Left lung (tissue), 10 donors: Measurements from ENCODE around the gene ANKRD13D. TPM values are rescaled to one million over a fixed set of nuclear protein-coding genes. Genes with fewer than 3 reads are reported as not detected.
A peak's percentile ranks its signal among the peaks of the same experiment; 100 is the strongest.

ENCODE experiments used
- ATAC-seq: fragments of 200-7000 bp; cut with Tn5 transposase; one replicate; pipeline ENCODE4 v1.9.1; 2020; ENCODE audit warnings: moderate library complexity
- DNase-seq, 4 donors: peaks; one replicate each; pipeline ENCODE4 v3.0.0-alpha.2; 2013 to 2020
- H3K27ac ChIP-seq, 2 donors: fragments of 200-600 bp; sonication (generic) in 1 of 2; one replicate each; pipeline versions ENCODE4 v1.5.0 to v1.8.0; 2020 to 2021
- H3K27me3 ChIP-seq, 2 donors: fragments of 200-600 bp; sonication (generic) in 1 of 2; one replicate each; pipeline versions ENCODE4 v1.5.0 to v1.8.0; 2020 to 2021
- H3K36me3 ChIP-seq, 2 donors: fragments of 200-600 bp; sonication (generic) in 1 of 2; one replicate each; pipeline versions ENCODE4 v1.5.0 to v1.8.0; 2020 to 2021
- H3K4me1 ChIP-seq, 2 donors: fragments of 200-600 bp; one replicate each; pipeline ENCODE4 v1.8.0; 2021
- H3K4me3 ChIP-seq, 2 donors: fragments of 200-600 bp; sonication (generic) in 1 of 2; one replicate each; pipeline versions ENCODE4 v1.5.0 to v1.8.0; 2020 to 2021; ENCODE audit warnings: mild to moderate bottlenecking in 1 of 2
- H3K9me3 ChIP-seq, 2 donors: fragments of 200-600 bp; sonication (generic) in 1 of 2; one replicate each; pipeline versions ENCODE4 v1.5.0 to v1.8.0; 2020 to 2021
- intact Hi-C, 2 donors: fragments of 100-400 bp; cut with DNase I; formaldehyde crosslinking; loops; one replicate each; pipeline versions ENCODE4 v1.11.2 to v1.14.2; 2022
- polyA plus RNA-seq, 6 donors: library from polyadenylated mRNA; unstranded; fragments of 120-200 nt; gene quantifications; one replicate each; pipeline ENCODE4 v1.2.1, GENCODE V29; 2013; ENCODE audit not compliant: insufficient read length in 6 of 6
- total RNA-seq, 2 donors: library from RNA; stranded (reverse); fragmentation: NEBNext Ultra II Directional; extraction: Animal tissue kit (Norgen Biotek cat#: 25700); gene quantifications; one replicate each; pipeline ENCODE4 v1.2.1, GENCODE V29; 2021
- TF ChIP-seq, protein P1 (sequence below), 2 donors: fragments of 200-600 bp; sonication (generic) in 1 of 2; IDR thresholded peaks; one replicate each; pipeline versions ENCODE4 v1.5.0 to v1.8.0; 2021; ENCODE audit warnings: antibody characterized with exemption in 2 of 2
- donor health status: DM: no; HTN: yes; CAD: no.
- donor health status: DM: no; HTN: no; CAD: no.

The ANKRD13D gene
- total and polyA plus RNA-seq, 8 donors: 34.5 to 81.2 (median 50.3) TPM

DNA sequence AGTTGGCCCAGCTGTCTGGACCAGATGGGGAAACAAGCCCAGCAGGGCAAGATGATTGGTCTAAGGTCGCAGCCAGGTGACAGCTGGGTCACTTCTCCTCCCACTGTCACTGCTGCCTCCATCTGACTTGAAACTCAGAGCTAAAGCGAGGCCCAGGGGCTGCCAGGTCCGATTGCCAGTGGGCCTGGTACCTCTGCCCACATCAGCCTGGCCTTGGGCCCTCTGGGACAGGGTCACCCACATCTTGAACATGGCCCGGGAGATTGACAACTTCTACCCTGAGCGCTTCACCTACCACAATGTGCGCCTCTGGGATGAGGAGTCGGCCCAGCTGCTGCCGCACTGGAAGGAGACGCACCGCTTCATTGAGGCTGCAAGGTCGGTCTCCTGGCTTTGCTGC, 20.1 kb downstream of the ANKRD13D start:
- H3K4me3 ChIP-seq: no peak overlapping the region
- DNase-seq: peak in 1 of 4 donors; percentile 49
- intact Hi-C loops: no loop called here
- H3K27me3 ChIP-seq: no peaks in the 10 kb centered on the region
- ATAC-seq: no peak
- TF ChIP-seq, protein P1, sequence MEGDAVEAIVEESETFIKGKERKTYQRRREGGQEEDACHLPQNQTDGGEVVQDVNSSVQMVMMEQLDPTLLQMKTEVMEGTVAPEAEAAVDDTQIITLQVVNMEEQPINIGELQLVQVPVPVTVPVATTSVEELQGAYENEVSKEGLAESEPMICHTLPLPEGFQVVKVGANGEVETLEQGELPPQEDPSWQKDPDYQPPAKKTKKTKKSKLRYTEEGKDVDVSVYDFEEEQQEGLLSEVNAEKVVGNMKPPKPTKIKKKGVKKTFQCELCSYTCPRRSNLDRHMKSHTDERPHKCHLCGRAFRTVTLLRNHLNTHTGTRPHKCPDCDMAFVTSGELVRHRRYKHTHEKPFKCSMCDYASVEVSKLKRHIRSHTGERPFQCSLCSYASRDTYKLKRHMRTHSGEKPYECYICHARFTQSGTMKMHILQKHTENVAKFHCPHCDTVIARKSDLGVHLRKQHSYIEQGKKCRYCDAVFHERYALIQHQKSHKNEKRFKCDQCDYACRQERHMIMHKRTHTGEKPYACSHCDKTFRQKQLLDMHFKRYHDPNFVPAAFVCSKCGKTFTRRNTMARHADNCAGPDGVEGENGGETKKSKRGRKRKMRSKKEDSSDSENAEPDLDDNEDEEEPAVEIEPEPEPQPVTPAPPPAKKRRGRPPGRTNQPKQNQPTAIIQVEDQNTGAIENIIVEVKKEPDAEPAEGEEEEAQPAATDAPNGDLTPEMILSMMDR (IDR thresholded peaks at IDR 0.05): no peak
- H3K4me1 ChIP-seq: peaks cover 0 to 37% of the 10 kb centered on the region in 2 donors
- H3K36me3 ChIP-seq: peaks cover 0 to 50% of the 10 kb centered on the region in 2 donors
- no peak overlapping the region for H3K27ac ChIP-seq
- no peaks in the 10 kb centered on the region for H3K9me3 ChIP-seq

DNA sequence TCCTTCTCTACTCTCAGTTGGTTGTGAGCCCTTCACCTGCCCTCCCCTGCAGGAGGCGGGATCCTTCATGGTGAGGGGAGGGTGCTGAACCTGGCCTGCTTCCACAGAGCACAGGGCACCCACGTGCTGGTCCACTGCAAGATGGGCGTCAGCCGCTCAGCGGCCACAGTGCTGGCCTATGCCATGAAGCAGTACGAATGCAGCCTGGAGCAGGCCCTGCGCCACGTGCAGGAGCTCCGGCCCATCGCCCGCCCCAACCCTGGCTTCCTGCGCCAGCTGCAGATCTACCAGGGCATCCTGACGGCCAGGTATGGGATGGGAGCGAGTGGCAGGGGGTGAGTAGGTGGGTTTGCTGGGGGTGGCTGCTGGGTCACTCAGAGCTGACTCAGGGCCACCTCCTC, 20.6 kb downstream of the ANKRD13D start:
- no peaks in the 10 kb centered on the region for H3K27me3 ChIP-seq
- peaks cover 0 to 50% of the 10 kb centered on the region in 2 donors for H3K36me3 ChIP-seq
- DNase-seq (peak in 1 of 4 donors; percentile 57), ATAC-seq (no peak)
- no peak overlapping the region for H3K27ac ChIP-seq
- intact Hi-C loops: no loop called here
- H3K4me1 ChIP-seq: peaks cover 0 to 32% of the 10 kb centered on the region in 2 donors
- H3K9me3 ChIP-seq: no peaks in the 10 kb centered on the region
- TF ChIP-seq, protein P1 (IDR thresholded peaks at IDR 0.05): no peak
- no peak overlapping the region for H3K4me3 ChIP-seq

DNA sequence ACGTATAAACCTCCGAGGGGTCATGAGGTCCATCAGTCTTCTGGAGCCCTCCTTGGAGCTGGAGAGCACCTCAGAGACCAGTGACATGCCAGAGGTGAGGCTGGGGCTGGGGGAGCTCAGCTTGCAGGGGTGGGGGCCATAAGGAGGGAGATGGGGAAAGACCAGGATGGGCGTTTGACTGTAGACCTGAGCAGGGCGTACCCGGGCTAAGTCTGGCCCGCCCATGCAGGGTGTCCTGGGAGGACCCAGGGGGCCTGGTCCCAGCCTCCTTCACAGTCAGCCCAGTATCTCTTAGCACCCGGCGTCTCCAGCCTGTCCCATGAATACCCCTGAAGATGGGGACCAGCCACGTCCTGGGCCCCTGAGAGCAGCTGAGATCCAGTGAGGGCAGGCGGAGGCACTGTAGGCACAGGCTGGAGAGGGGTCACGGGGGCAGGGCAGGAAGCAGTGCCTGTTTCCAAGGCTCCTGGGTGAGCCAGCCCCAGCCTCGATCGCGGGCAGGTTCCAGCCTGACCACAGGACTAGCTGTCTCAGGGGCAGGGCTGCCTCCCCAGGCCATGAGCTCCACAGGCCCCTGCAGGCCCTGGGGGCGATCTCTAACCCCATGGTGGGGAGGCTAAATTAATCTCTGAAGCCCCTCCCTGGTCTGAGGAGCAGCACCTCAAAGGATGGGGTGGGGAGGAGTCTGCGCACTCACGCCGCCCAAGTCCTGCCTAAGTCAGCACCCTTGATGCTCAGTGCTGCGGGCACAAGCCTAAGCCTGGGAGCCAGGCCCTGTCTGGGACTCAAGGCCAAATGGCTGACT, 21.3 kb downstream of the ANKRD13D start:
- peak in 1 of 4 donors; percentile 79 for DNase-seq
- intact Hi-C loops: no loop called here
- peaks cover 0 to 50% of the 10 kb centered on the region in 2 donors for H3K36me3 ChIP-seq
- H3K27ac ChIP-seq: no peak overlapping the region
- no peak for ATAC-seq
- no peaks in the 10 kb centered on the region for H3K27me3 ChIP-seq
- no peak overlapping the region for H3K4me3 ChIP-seq
- no peaks in the 10 kb centered on the region for H3K9me3 ChIP-seq
- TF ChIP-seq, protein P1 (IDR thresholded peaks at IDR 0.05): no peak
- peaks cover 0 to 26% of the 10 kb centered on the region in 2 donors for H3K4me1 ChIP-seq

DNA sequence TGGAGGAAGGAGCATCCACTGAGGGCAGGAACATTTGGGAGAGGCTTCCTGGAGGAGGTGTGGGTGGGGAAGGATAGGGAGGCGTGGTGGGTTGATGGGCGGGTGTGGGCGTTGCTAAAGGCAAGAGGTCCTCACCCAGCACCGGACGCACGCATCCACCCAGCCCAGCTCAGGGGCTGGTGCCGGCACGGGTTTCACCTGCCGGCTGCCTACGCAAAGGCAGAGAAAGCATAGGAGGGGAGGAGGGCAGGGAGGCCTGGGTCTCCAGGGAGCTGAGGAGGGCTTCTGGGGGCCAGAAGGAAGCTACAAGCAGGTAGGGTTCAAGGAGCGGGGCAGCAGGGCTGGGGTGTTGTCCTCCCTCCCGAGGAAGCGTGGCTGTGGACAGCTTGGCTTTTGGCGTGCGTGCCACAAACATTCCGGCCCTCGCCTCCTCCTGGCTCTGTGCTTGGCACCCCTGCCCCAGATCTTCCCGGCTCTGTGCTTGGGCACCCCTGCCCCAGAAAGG, 22.0 kb downstream of the ANKRD13D start:
- no peaks in the 10 kb centered on the region for H3K27me3 ChIP-seq
- H3K4me1 ChIP-seq: peaks cover 0 to 23% of the 10 kb centered on the region in 2 donors
- peaks cover 0 to 50% of the 10 kb centered on the region in 2 donors for H3K36me3 ChIP-seq
- intact Hi-C loops: no loop called here
- DNase-seq: peak in 1 of 4 donors; percentile 61
- TF ChIP-seq, protein P1 (IDR thresholded peaks at IDR 0.05): no peak
- H3K9me3 ChIP-seq: no peaks in the 10 kb centered on the region
- H3K4me3 ChIP-seq: no peak overlapping the region
- ATAC-seq: no peak
- no peak overlapping the region for H3K27ac ChIP-seq

DNA sequence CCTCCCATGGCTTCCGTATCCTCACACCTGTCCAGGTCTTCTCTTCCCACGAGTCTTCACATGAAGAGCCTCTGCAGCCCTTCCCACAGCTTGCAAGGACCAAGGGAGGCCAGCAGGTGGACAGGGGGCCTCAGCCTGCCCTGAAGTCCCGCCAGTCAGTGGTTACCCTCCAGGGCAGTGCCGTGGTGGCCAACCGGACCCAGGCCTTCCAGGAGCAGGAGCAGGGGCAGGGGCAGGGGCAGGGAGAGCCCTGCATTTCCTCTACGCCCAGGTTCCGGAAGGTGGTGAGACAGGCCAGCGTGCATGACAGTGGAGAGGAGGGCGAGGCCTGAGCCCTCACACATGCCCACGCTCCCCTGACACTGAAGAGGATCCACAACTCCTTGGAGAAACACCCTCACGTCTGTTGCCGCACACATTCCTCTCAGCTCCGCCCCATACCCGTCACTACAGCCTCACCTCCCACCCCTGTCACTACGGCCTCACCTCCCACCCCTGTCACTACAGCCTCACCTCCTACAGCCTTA, 22.5 kb downstream of the ANKRD13D start:
- ATAC-seq (no peak), DNase-seq (peak in 1 of 4 donors; percentile 51)
- H3K27me3 ChIP-seq: no peaks in the 10 kb centered on the region
- peaks cover 0 to 27% of the 10 kb centered on the region in 2 donors for H3K4me1 ChIP-seq
- no peak overlapping the region for H3K4me3 ChIP-seq
- H3K36me3 ChIP-seq: peaks cover 0 to 50% of the 10 kb centered on the region in 2 donors
- intact Hi-C loops: no loop called here
- no peaks in the 10 kb centered on the region for H3K9me3 ChIP-seq
- TF ChIP-seq, protein P1 (IDR thresholded peaks at IDR 0.05): no peak
- peak overlapping the region in 1 of 2 donors; percentile 79 for H3K27ac ChIP-seq
